GM18526 (cell line): ENCODE data around the gene MAML3.

Source experiments
- POLR2A ChIP-seq: IDR thresholded peaks from 3 replicates; pipeline ENCODE4 v1.6.1; 2011; ENCODE audit not compliant: insufficient read length; ENCODE audit errors: extremely low read depth

MAML3 gene

DNA sequence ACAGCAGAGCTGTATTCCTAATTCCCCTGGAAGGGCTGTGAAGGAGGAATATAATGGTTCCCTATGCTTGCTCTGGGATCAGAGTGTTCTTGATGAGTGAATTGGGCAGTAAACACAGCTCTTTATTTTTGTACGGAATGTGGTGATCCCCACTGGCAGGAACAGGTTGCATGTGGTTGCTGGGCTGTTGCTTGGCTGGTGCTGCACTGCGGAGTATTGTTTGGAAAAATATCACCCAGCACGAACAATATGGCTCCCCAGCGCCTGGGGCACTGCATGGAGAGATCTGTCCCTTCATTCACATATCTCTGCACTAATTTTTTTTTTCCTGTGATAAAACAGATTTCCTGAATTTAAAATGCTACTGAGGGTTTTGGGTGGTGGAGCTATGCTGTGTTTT, 368.6 kb downstream of the MAML3 start:
- no peak for TF ChIP-seq POLR2A

GRCh38 chr4:139783741-139784484, 370.1 kb downstream of the MAML3 start:
- no peak for TF ChIP-seq POLR2A

GRCh38 chr4:139782926-139783522, 371.0 kb downstream of the MAML3 start:
- TF ChIP-seq POLR2A: no peak

DNA sequence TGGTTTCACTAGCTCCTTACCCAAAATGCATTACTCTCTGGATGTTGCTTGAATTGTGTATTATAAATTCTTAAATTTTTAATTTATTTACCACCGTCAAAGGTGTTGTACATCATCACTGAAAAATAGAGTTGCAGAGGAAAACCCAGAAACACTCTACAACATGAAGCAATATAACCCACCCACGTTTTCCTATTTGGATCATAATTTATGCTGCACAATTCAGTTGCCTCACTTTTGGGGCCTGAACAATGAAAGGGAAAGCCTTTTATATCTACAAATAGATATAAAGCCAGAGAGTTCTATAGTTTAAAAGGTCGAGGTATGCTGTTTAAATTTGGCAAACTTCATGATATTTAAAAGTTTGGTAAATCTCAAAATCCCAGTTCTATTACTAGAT, 372.9 kb downstream of the MAML3 start:
- TF ChIP-seq POLR2A: no peak

DNA sequence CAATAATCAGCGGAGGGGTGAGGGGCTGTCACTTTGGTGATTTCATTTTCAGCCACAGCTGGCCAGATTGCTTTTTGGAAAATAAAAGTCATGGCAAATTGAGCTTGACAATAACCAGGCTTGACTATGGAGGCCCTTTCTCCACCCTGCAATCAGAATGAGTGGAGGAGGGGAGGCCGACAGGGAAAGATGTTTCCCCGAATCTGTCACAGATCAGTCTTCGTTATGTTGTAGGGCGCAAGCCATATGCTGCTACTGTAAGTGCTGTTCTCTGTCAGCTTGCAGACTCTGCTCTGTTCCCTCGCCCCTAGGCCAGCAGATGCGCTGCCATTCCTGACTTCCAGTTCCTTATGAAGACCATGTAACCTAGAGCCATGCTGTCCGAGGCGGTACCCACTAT, 374.3 kb downstream of the MAML3 start:
- no peak for TF ChIP-seq POLR2A

- TF ChIP-seq POLR2A: no peak
Measured at GRCh38 chr4:139777757-139778156, 376.2 kb downstream of the MAML3 start.

DNA sequence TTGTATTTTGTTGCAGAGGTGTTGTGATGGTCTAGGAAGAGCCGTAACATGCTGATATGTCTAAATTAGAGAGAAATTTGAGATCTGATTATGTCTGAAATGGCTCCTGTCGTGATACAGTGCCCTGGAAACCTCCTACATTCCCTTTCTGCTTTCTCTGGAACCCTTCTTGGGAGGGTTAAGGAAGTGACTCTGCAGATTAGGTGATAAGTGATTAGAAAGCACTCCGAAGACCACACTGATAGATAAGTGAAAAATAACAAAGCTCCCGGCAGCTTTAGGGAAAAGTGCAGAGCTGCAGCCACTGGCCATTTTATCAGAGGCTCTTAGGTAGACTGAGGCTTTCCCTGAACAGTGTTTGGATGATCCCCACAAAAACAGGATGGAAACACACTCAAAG, 377.7 kb downstream of the MAML3 start:
- TF ChIP-seq POLR2A: no peak

GRCh38 chr4:139774759-139775487, 379.1 kb downstream of the MAML3 start:
- no peak for TF ChIP-seq POLR2A

- TF ChIP-seq POLR2A: no peak
Measured at GRCh38 chr4:139773560-139774318, 380.2 kb downstream of the MAML3 start.

GRCh38 chr4:139770361-139770760, 383.6 kb downstream of the MAML3 start:
- no peak for TF ChIP-seq POLR2A

GRCh38 chr4:139769364-139769763, 384.6 kb downstream of the MAML3 start:
- no peak for TF ChIP-seq POLR2A

DNA sequence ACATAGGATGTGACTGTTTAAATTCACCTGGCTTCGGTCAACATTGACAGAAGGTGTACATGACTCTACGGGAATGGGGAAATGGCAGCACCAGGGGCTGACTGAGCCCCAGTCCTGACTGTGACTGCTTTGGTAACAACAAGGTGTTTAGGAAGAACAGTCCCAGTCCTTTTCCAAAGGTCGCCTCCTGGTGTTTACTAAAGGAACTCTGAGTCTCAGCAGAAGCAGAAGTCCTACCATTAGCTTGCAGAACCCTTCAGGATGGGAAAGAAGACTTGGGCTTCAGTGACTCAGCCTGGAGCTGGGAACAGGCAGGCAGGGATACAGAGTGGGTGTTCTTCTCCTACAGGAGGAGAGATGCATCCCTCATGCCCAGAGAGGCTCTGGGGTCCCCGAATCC, 385.1 kb downstream of the MAML3 start:
- no peak for TF ChIP-seq POLR2A

DNA sequence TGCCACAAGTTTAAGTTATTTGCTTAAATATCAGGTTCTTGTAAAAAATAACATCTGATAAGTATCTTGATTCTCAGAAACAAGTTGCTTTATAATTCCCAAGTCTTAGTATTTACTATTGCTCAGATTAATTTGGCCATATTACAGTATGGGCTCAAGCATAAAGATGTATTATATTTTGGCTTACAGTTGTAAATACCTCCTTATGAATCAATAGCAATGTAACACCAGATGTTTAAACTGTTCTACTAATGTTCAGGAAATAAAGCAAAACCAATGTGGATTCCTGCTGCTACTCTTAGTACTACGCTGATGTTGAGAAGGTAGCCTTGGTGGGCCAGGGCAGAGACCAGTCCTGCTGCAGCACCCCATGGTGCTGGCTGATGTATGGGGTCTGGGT, 385.6 kb downstream of the MAML3 start:
- no peak for TF ChIP-seq POLR2A

DNA sequence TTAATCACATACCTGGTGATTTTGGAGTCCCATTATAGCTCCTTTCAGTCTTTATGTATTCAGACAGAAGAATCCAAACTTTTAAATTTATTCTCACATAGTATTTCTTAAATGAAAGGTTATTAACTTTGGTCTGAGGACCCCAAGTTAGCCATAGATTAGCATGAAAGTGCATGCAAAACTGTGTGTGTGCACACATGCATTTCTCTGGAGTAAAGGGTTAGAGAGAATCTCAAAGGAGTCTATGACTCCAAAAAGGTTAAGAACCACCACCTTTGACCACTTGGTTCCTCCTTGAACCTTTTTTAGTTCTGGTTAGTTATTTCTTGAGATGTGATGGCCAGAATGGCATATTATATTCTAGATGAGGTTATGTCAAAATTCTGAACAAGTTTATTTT, 386.4 kb downstream of the MAML3 start:
- no peak for TF ChIP-seq POLR2A

- no peak for TF ChIP-seq POLR2A
Measured at GRCh38 chr4:139767168-139767567, 386.8 kb downstream of the MAML3 start.
